ENCODE measurements around the gene JARID2.

DNA sequence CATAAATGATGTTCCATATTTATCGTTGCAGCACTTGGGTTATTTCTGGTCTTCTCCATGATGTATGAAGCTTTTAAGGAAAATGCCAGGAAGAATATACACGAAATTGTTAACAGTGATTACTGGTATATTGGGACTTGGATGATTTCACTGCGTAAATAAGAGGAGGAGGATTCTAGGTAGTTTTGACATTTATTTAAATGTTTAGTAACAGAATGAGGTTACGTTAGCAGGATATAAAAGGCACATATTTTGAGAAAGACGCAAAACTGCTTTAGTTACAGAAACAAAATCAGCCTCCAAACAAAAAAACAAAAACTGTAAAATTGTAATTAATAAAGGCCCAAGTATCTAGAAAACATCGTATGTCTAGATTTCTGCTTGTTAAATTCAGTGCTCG lies 147.7 kb downstream of the JARID2 start:
- TF ChIP-seq, protein P1, sequence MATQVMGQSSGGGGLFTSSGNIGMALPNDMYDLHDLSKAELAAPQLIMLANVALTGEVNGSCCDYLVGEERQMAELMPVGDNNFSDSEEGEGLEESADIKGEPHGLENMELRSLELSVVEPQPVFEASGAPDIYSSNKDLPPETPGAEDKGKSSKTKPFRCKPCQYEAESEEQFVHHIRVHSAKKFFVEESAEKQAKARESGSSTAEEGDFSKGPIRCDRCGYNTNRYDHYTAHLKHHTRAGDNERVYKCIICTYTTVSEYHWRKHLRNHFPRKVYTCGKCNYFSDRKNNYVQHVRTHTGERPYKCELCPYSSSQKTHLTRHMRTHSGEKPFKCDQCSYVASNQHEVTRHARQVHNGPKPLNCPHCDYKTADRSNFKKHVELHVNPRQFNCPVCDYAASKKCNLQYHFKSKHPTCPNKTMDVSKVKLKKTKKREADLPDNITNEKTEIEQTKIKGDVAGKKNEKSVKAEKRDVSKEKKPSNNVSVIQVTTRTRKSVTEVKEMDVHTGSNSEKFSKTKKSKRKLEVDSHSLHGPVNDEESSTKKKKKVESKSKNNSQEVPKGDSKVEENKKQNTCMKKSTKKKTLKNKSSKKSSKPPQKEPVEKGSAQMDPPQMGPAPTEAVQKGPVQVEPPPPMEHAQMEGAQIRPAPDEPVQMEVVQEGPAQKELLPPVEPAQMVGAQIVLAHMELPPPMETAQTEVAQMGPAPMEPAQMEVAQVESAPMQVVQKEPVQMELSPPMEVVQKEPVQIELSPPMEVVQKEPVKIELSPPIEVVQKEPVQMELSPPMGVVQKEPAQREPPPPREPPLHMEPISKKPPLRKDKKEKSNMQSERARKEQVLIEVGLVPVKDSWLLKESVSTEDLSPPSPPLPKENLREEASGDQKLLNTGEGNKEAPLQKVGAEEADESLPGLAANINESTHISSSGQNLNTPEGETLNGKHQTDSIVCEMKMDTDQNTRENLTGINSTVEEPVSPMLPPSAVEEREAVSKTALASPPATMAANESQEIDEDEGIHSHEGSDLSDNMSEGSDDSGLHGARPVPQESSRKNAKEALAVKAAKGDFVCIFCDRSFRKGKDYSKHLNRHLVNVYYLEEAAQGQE (IDR thresholded peaks at IDR 0.05; ENCODE audit: insufficient read depth in 1 of 2, low read depth in 2 of 2, low read length in 2 of 2): no peak
- TF ChIP-seq POLR2AphosphoS5 (IDR thresholded peaks at IDR 0.05; ENCODE audit: low read depth, low read length) (no peak), SIN3A (IDR thresholded peaks at IDR 0.05; ENCODE audit: borderline replicate concordance, insufficient read depth, low read length) (no peak), TAF1 (IDR thresholded peaks at IDR 0.05; ENCODE audit: borderline replicate concordance, insufficient read depth, low read length) (no peak), FOXP2 (optimal IDR thresholded peaks at IDR 0.05; ENCODE audit: borderline replicate concordance, extremely low read depth, extremely low read length, insufficient read depth) (no peak)
